ENCODE data around the gene MYO1B.

DNA sequence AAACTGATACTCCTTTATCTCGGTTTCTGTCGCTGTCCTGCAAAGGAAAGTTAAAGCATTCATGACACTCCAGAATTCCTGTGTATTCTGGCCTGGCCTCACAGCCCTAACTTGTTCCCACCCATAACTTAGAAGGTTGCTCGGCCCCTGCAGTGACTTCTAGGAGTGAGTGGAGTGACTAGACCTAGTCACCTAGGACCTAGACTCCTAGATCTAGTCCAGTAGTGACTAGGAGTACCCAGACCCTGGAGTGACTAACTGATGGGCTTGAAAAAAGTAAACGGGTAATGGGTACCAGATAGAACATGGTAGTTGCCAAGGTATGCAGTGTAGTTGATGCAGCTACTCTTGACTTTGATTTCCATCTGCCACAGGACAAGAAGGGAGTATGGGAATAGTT lies 181.8 kb downstream of the MYO1B start:
- TF ChIP-seq, protein P1, sequence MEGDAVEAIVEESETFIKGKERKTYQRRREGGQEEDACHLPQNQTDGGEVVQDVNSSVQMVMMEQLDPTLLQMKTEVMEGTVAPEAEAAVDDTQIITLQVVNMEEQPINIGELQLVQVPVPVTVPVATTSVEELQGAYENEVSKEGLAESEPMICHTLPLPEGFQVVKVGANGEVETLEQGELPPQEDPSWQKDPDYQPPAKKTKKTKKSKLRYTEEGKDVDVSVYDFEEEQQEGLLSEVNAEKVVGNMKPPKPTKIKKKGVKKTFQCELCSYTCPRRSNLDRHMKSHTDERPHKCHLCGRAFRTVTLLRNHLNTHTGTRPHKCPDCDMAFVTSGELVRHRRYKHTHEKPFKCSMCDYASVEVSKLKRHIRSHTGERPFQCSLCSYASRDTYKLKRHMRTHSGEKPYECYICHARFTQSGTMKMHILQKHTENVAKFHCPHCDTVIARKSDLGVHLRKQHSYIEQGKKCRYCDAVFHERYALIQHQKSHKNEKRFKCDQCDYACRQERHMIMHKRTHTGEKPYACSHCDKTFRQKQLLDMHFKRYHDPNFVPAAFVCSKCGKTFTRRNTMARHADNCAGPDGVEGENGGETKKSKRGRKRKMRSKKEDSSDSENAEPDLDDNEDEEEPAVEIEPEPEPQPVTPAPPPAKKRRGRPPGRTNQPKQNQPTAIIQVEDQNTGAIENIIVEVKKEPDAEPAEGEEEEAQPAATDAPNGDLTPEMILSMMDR (conservative IDR thresholded peaks at IDR 0.05 in 1 of 2, IDR thresholded peaks at IDR 0.05 in 1 of 2; ENCODE audit: extremely low read depth in 1 of 2, insufficient read depth in 1 of 2, low read depth in 1 of 2, low read length in 2 of 2) = no peak
- TF ChIP-seq EZH2 (IDR thresholded peaks at IDR 0.05; ENCODE audit: borderline replicate concordance, low read length) = no peak
